Measurements from ENCODE around the gene BHLHA15. TPM values are rescaled to one million over a fixed set of nuclear protein-coding genes. Genes with fewer than 3 reads are reported as not detected.

BHLHA15 gene
- total RNA-seq, 1 donor from 2014 or later: 3.2 TPM

- H3K36me3 ChIP-seq (ENCODE audit: control insufficient read depth, insufficient read depth, low read length): peaks cover 2% of the 10 kb centered on the region
- no peak for TF ChIP-seq CTCF (IDR thresholded peaks at IDR 0.05; ENCODE audit: insufficient read depth, low read length, severe bottlenecking)
- no peaks in the 10 kb centered on the region for H3K27me3 ChIP-seq (ENCODE audit: control insufficient read depth, insufficient read depth, low read length)
- no peak overlapping the region for H3K4me3 ChIP-seq (ENCODE audit: low read depth, low read length)
- FAIRE-seq (no peak), DNase-seq (ENCODE audit: low read depth) (no peak)
These were observed 18.2 kb downstream of the BHLHA15 start for GRCh38 chr7:98229441-98229840.

GRCh38 chr7:98229991-98230745, 18.9 kb downstream of the BHLHA15 start:
- no peak overlapping the region for H3K4me3 ChIP-seq (ENCODE audit: low read depth, low read length)
- no peak for DNase-seq (ENCODE audit: low read depth)
- no peak for TF ChIP-seq CTCF (IDR thresholded peaks at IDR 0.05; ENCODE audit: insufficient read depth, low read length, severe bottlenecking)
- H3K36me3 ChIP-seq (ENCODE audit: control insufficient read depth, insufficient read depth, low read length): peaks cover 2% of the 10 kb centered on the region
- FAIRE-seq: no peak
- no peaks in the 10 kb centered on the region for H3K27me3 ChIP-seq (ENCODE audit: control insufficient read depth, insufficient read depth, low read length)

DNA sequence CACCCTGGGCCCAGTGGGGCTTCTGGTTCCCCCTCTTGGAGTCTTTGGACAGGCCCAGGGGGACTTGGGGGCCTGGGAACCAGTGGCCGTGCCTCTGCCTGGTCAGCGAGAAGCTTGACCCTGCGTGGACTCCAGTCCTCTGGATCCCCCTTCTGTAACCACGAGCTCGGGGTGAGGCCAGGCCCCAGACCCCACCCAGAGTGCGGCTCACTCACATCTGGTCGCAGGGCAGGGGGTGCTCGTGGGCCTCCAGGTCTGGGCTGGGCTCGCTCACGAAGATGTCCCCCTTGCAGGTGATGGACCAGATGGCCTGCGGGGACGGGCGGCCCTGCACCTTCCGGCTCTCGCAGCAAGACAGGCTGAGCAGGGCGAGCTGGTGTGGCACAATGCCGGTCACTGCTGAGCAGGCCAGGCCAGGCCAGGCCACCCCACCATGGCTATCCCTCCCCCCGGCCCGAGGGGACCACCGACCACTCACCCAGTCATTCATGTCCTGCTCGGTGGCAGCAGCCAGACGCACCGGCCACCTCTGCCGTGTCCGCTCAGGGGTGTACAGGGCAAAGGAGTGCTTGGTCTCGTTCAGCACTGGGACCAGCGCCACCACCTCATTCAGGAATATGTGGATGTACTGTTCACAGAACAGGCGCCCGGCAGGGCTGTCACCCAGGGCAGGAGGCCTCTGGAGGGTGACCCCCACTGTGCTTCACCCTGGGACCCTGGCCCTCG, 19.7 kb downstream of the BHLHA15 start:
- no peak for DNase-seq (ENCODE audit: low read depth)
- no peak for FAIRE-seq
- Histone ChIP-seq H3K4me3 (ENCODE audit: low read depth, low read length) (no peak overlapping the region), H3K27me3 (ENCODE audit: control insufficient read depth, insufficient read depth, low read length) (no peaks in the 10 kb centered on the region), H3K36me3 (ENCODE audit: control insufficient read depth, insufficient read depth, low read length) (peaks cover 2% of the 10 kb centered on the region)
- no peak for TF ChIP-seq CTCF (IDR thresholded peaks at IDR 0.05; ENCODE audit: insufficient read depth, low read length, severe bottlenecking)

- FAIRE-seq (no peak), DNase-seq (ENCODE audit: low read depth) (no peak)
- Histone ChIP-seq H3K36me3 (ENCODE audit: control insufficient read depth, insufficient read depth, low read length) (peaks cover 2% of the 10 kb centered on the region), H3K4me3 (ENCODE audit: low read depth, low read length) (no peak overlapping the region), H3K27me3 (ENCODE audit: control insufficient read depth, insufficient read depth, low read length) (no peaks in the 10 kb centered on the region)
- TF ChIP-seq CTCF (IDR thresholded peaks at IDR 0.05; ENCODE audit: insufficient read depth, low read length, severe bottlenecking): no peak
These were observed 20.4 kb downstream of the BHLHA15 start for GRCh38 chr7:98231493-98232262.

DNA sequence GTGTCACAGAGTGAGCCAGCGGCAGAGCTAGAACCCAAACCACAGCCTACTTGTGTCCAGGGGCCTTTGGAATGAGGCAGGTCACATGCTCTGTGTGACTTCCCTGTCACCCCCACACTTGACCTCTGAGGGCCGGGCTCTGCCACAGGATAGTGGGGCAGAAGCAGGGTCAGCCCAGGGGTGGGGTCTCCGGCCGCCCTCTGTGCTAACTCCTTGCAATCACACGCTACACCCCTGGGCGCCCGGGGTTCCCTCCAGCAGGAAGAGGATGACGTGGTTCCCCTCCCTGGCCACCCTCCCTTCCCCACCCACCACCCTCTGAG, 21.0 kb downstream of the BHLHA15 start:
- H3K4me3 ChIP-seq (ENCODE audit: low read depth, low read length): no peak overlapping the region
- no peaks in the 10 kb centered on the region for H3K27me3 ChIP-seq (ENCODE audit: control insufficient read depth, insufficient read depth, low read length)
- FAIRE-seq (no peak), DNase-seq (ENCODE audit: low read depth) (no peak)
- peaks cover 2% of the 10 kb centered on the region for H3K36me3 ChIP-seq (ENCODE audit: control insufficient read depth, insufficient read depth, low read length)
- TF ChIP-seq CTCF (IDR thresholded peaks at IDR 0.05; ENCODE audit: insufficient read depth, low read length, severe bottlenecking): no peak
